ENCODE results near the gene NTM. TPM values are rescaled to one million over a fixed set of nuclear protein-coding genes. Genes with fewer than 3 reads are reported as not detected.

The NTM gene
- total and polyA plus RNA-seq, 2 donors (not counting 1 experiment from before 2014, with no cell fraction given), result 12.3 to 28.6 TPM

DNA sequence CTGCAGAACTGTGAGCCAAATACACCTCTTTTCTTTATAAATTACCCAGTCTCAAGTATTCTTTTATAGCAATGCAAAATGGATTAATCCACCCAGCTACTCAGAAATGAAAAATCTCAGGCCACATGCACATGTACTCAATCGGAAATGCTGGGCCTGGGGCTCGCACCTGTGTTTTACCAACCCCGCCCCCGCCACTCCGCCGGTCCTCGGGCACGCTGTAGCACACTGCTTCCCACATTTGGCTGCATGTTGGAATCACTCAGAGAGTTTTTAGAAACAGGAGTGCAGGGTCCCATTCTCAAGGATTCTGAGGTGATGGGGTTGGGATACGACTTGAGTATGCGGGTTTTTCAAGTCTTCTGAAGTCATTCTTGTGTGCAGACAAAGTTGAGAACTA is 284.4 kb downstream of the NTM start:
- H2AFZ ChIP-seq (ENCODE audit: low read length), result no peak overlapping the region
- no peak overlapping the region for H3K9ac ChIP-seq (ENCODE audit: insufficient read depth, low read length)
- no peaks in the 10 kb centered on the region for H3K4me1 ChIP-seq (ENCODE audit: control insufficient read depth, extremely low read depth, insufficient read depth, low read length)
- H3K4me3 ChIP-seq (replicated peaks in 1 of 4; ENCODE audit: control extremely low read depth in 1 of 4, insufficient read depth in 1 of 4, low read depth in 3 of 4, low read length in 4 of 4), result no peak overlapping the region
- no peak for TF ChIP-seq EZH2 (IDR thresholded peaks at IDR 0.05; ENCODE audit: low read length, missing control alignments)
- TF ChIP-seq, protein P1, sequence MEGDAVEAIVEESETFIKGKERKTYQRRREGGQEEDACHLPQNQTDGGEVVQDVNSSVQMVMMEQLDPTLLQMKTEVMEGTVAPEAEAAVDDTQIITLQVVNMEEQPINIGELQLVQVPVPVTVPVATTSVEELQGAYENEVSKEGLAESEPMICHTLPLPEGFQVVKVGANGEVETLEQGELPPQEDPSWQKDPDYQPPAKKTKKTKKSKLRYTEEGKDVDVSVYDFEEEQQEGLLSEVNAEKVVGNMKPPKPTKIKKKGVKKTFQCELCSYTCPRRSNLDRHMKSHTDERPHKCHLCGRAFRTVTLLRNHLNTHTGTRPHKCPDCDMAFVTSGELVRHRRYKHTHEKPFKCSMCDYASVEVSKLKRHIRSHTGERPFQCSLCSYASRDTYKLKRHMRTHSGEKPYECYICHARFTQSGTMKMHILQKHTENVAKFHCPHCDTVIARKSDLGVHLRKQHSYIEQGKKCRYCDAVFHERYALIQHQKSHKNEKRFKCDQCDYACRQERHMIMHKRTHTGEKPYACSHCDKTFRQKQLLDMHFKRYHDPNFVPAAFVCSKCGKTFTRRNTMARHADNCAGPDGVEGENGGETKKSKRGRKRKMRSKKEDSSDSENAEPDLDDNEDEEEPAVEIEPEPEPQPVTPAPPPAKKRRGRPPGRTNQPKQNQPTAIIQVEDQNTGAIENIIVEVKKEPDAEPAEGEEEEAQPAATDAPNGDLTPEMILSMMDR (conservative IDR thresholded peaks at IDR 0.05 in 1 of 2, IDR thresholded peaks at IDR 0.05 in 1 of 2; ENCODE audit: low read depth in 1 of 2, low read length in 2 of 2), result no peak
- no peaks in the 10 kb centered on the region for H3K79me2 ChIP-seq (ENCODE audit: control insufficient read depth, insufficient read depth, low read length)
- no peaks in the 10 kb centered on the region for H4K20me1 ChIP-seq (ENCODE audit: control insufficient read depth, extremely low read depth, insufficient read depth, low read length)
- no peaks in the 10 kb centered on the region for H3K36me3 ChIP-seq (ENCODE audit: control insufficient read depth, insufficient read depth, low read length)
- no peaks in the 10 kb centered on the region for H3K9me3 ChIP-seq (ENCODE audit: control insufficient read depth, insufficient read depth, low read depth, low read length)
- H3K27me3 ChIP-seq (ENCODE audit: control insufficient read depth, insufficient read depth, low read length), result peaks cover 4% of the 10 kb centered on the region
- H3K27ac ChIP-seq (ENCODE audit: insufficient read depth, low read length), result no peak overlapping the region
- H3K4me2 ChIP-seq (ENCODE audit: extremely low read depth, insufficient read depth, low read length), result no peak overlapping the region
- no peak for DNase-seq (ENCODE audit: low read depth in 2 of 2)

GRCh38 chr11:131656179-131656838 is 285.9 kb downstream of the NTM start:
- Histone ChIP-seq H3K4me3 (replicated peaks in 1 of 4; ENCODE audit: control extremely low read depth in 1 of 4, insufficient read depth in 1 of 4, low read depth in 3 of 4, low read length in 4 of 4) (no peak overlapping the region), H3K4me2 (ENCODE audit: extremely low read depth, insufficient read depth, low read length) (no peak overlapping the region), H3K36me3 (ENCODE audit: control insufficient read depth, insufficient read depth, low read length) (no peaks in the 10 kb centered on the region), H3K4me1 (ENCODE audit: control insufficient read depth, extremely low read depth, insufficient read depth, low read length) (no peaks in the 10 kb centered on the region), H3K27me3 (ENCODE audit: control insufficient read depth, insufficient read depth, low read length) (peaks cover 4% of the 10 kb centered on the region), H3K79me2 (ENCODE audit: control insufficient read depth, insufficient read depth, low read length) (no peaks in the 10 kb centered on the region), H3K9me3 (ENCODE audit: control insufficient read depth, insufficient read depth, low read depth, low read length) (no peaks in the 10 kb centered on the region), H4K20me1 (ENCODE audit: control insufficient read depth, extremely low read depth, insufficient read depth, low read length) (no peaks in the 10 kb centered on the region), H2AFZ (ENCODE audit: low read length) (no peak overlapping the region), H3K9ac (ENCODE audit: insufficient read depth, low read length) (no peak overlapping the region), H3K27ac (ENCODE audit: insufficient read depth, low read length) (no peak overlapping the region)
- DNase-seq (ENCODE audit: low read depth in 2 of 2), result no peak
- no peak for TF ChIP-seq EZH2 (IDR thresholded peaks at IDR 0.05; ENCODE audit: low read length, missing control alignments)
- TF ChIP-seq, protein P1 (conservative IDR thresholded peaks at IDR 0.05 in 1 of 2, IDR thresholded peaks at IDR 0.05 in 1 of 2; ENCODE audit: low read depth in 1 of 2, low read length in 2 of 2), result no peak

- Histone ChIP-seq H3K4me1 (ENCODE audit: control insufficient read depth, extremely low read depth, insufficient read depth, low read length) (no peaks in the 10 kb centered on the region), H3K9ac (ENCODE audit: insufficient read depth, low read length) (no peak overlapping the region), H3K4me3 (replicated peaks in 1 of 4; ENCODE audit: control extremely low read depth in 1 of 4, insufficient read depth in 1 of 4, low read depth in 3 of 4, low read length in 4 of 4) (no peak overlapping the region), H3K9me3 (ENCODE audit: control insufficient read depth, insufficient read depth, low read depth, low read length) (no peaks in the 10 kb centered on the region), H3K27ac (ENCODE audit: insufficient read depth, low read length) (no peak overlapping the region), H3K36me3 (ENCODE audit: control insufficient read depth, insufficient read depth, low read length) (no peaks in the 10 kb centered on the region), H4K20me1 (ENCODE audit: control insufficient read depth, extremely low read depth, insufficient read depth, low read length) (no peaks in the 10 kb centered on the region), H3K4me2 (ENCODE audit: extremely low read depth, insufficient read depth, low read length) (no peak overlapping the region), H3K27me3 (ENCODE audit: control insufficient read depth, insufficient read depth, low read length) (peaks cover 4% of the 10 kb centered on the region), H3K79me2 (ENCODE audit: control insufficient read depth, insufficient read depth, low read length) (no peaks in the 10 kb centered on the region), H2AFZ (ENCODE audit: low read length) (no peak overlapping the region)
- DNase-seq (ENCODE audit: low read depth in 2 of 2), result no peak
- TF ChIP-seq, protein P1 (conservative IDR thresholded peaks at IDR 0.05 in 1 of 2, IDR thresholded peaks at IDR 0.05 in 1 of 2; ENCODE audit: low read depth in 1 of 2, low read length in 2 of 2), result no peak
- no peak for TF ChIP-seq EZH2 (IDR thresholded peaks at IDR 0.05; ENCODE audit: low read length, missing control alignments)
These were observed 286.4 kb downstream of the NTM start for GRCh38 chr11:131656839-131657211.
